ENCODE results near the gene FAM53A.
"Not testable (repeated sequence)": the region's sequence is repeated elsewhere in the genome, so short reads cannot be mapped to it uniquely, and the experiment has no call there.

FAM53A gene

GRCh38 chr4:1622238-1622637 lies 61.9 kb downstream of the FAM53A start:
- no peak for DNase-seq (ENCODE audit: low spot score)

- DNase-seq (ENCODE audit: low spot score) = no peak
These were observed 62.6 kb downstream of the FAM53A start for GRCh38 chr4:1621526-1621925.

GRCh38 chr4:1619151-1619672 lies 64.9 kb downstream of the FAM53A start:
- DNase-seq (ENCODE audit: low spot score) = no peak

GRCh38 chr4:1618438-1618837 lies 65.7 kb downstream of the FAM53A start:
- DNase-seq (ENCODE audit: low spot score) = no peak

- DNase-seq (ENCODE audit: low spot score) = no peak
These were observed 67.6 kb downstream of the FAM53A start for GRCh38 chr4:1616557-1616930.

- no peak for DNase-seq (ENCODE audit: low spot score)
These were observed 68.1 kb downstream of the FAM53A start for GRCh38 chr4:1615786-1616556.

GRCh38 chr4:1614854-1615595 lies 69.1 kb downstream of the FAM53A start:
- no peak for DNase-seq (ENCODE audit: low spot score)

- no peak for DNase-seq (ENCODE audit: low spot score)
These were observed 69.6 kb downstream of the FAM53A start for GRCh38 chr4:1614502-1614853.

GRCh38 chr4:1614049-1614448 lies 70.1 kb downstream of the FAM53A start:
- DNase-seq (ENCODE audit: low spot score) = no peak

GRCh38 chr4:1613099-1613495 lies 71.0 kb downstream of the FAM53A start:
- DNase-seq (ENCODE audit: low spot score) = no peak

GRCh38 chr4:1612278-1613098 lies 71.6 kb downstream of the FAM53A start:
- DNase-seq (ENCODE audit: low spot score) = no peak

GRCh38 chr4:1611501-1611870 lies 72.6 kb downstream of the FAM53A start:
- DNase-seq (ENCODE audit: low spot score) = no peak

- DNase-seq (ENCODE audit: low spot score) = no peak
These were observed 73.2 kb downstream of the FAM53A start for GRCh38 chr4:1610791-1611500.

GRCh38 chr4:1609901-1610790 lies 74.0 kb downstream of the FAM53A start:
- DNase-seq (ENCODE audit: low spot score) = no peak

- DNase-seq (ENCODE audit: low spot score) = no peak
These were observed 75.2 kb downstream of the FAM53A start for GRCh38 chr4:1608821-1609500.

GRCh38 chr4:1608196-1608820 lies 75.8 kb downstream of the FAM53A start:
- no peak for DNase-seq (ENCODE audit: low spot score)

- not testable (repeated sequence) for DNase-seq (ENCODE audit: low spot score)
These were observed 76.5 kb downstream of the FAM53A start for GRCh38 chr4:1607436-1608195.

GRCh38 chr4:1604706-1605205 lies 79.4 kb downstream of the FAM53A start:
- DNase-seq (ENCODE audit: low spot score) = no peak

GRCh38 chr4:1604181-1604705 lies 79.9 kb downstream of the FAM53A start:
- peak; percentile 54 for DNase-seq (ENCODE audit: low spot score)
